ENCODE measurements around the gene TAF10. TPM values are rescaled to one million over a fixed set of nuclear protein-coding genes. Genes with fewer than 3 reads are reported as not detected.

TAF10 gene
- total and polyA plus RNA-seq, 4 experiments from 2014 or later = 116 to 367 (median 145) TPM

DNA sequence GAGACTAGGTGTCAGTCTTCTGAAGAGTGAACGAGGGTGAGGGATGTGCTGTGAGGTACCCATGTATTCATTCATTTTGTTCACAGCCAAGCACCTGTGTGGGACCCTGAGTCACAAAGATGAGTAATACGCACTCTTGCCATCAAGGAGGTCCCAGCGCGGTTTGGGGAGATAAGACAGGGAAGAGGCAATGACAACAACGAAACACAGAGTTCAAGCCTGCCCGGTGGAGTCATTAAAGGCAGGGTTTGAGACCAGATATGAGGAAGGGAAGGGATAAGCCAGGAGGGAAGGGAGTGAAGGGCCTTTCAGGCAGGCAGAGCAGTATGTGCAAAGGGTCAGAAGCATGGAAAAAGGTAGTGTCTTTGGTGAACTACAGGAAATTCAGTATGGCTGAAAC lies 39.0 kb upstream of the TAF10 start:
- ChIA-PET CTCF (ENCODE audit: partially characterized antibody) (interaction anchor here (1.9 to 3.1 kb wide), 4 partner anchors 17 to 47 kb away, joined by 6 to 17 read pairs (median 8); partner anchors contain the start of genes ILK and TAF10), POLR2A (ENCODE audit: partially characterized antibody) (interaction anchor here (1.4 to 4.5 kb wide), 5 partner anchors 22 to 39 kb away, joined by 3 to 20 read pairs (median 5); partner anchors contain the start of genes MRPL17, TAF10 and TPP1)
- H3K27ac Mint-ChIP-seq = no peak overlapping the region
- intact Hi-C loops (cut with micrococcal nuclease) = no loop called here
- no peaks in the 10 kb centered on the region for H3K9me3 ChIP-seq (ENCODE audit: control insufficient read depth in 1 of 2, low read length in 2 of 2)
- H3K4me3 Mint-ChIP-seq = no peak overlapping the region
- no peaks in the 10 kb centered on the region for H3K27me3 Mint-ChIP-seq
- no peak overlapping the region for H3K4me3 ChIP-seq (ENCODE audit: low read length in 2 of 2)
- H3K36me3 Mint-ChIP-seq = no peaks in the 10 kb centered on the region
- H3K27ac ChIP-seq (ENCODE audit: low read depth, low read length) = no peak overlapping the region
- peaks cover 0 to under 1% (median under 1%) of the 10 kb centered on the region in 4 donors for H3K4me1 Mint-ChIP-seq
- DNase-seq = no peak
- no peaks in the 10 kb centered on the region for H3K27me3 ChIP-seq (ENCODE audit: insufficient read depth, low read length)
- H3K4me1 ChIP-seq (ENCODE audit: insufficient read depth, low read length) = peaks cover 48% of the 10 kb centered on the region
- no peaks in the 10 kb centered on the region for H3K36me3 ChIP-seq (ENCODE audit: insufficient read depth, low read length)
- H3K9me3 Mint-ChIP-seq = no peaks in the 10 kb centered on the region

DNA sequence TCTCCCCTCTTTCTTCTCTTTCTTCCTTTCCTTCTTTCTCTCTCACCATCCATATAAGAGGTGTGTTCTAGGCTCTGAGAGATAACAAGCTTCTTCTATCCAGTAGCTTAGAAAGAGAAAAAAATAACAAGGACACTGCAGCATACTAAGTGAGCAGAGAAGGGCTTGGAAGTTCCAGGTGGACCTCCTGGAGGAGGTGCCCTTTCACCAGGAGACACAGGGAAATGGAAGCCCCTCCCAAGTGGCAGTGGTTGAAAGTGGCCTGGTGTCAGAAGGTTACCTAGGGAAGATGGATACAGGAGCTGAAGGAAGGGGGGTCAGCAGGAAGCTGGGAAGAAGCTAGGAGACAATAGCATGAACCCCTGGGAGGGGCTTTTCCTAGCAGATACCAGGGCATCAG lies 38.1 kb upstream of the TAF10 start:
- ChIA-PET CTCF (ENCODE audit: partially characterized antibody) (interaction anchor here (1.5 to 3.1 kb wide), 8 partner anchors 18 to 46 kb away, joined by 4 to 17 read pairs (median 7); partner anchors contain the start of genes ILK, MRPL17, TAF10 and TPP1), POLR2A (ENCODE audit: partially characterized antibody) (interaction anchor here (0.9 to 4.5 kb wide), 9 partner anchors 9 to 45 kb away, joined by 3 to 21 read pairs (median 7); partner anchors contain the start of genes MRPL17, TAF10 and TPP1)
- no peaks in the 10 kb centered on the region for H3K27me3 Mint-ChIP-seq
- Histone ChIP-seq H3K4me3 (ENCODE audit: low read length in 2 of 2) (no peak overlapping the region), H3K9me3 (ENCODE audit: control insufficient read depth in 1 of 2, low read length in 2 of 2) (no peaks in the 10 kb centered on the region), H3K27ac (ENCODE audit: low read depth, low read length) (no peak overlapping the region), H3K27me3 (ENCODE audit: insufficient read depth, low read length) (no peaks in the 10 kb centered on the region), H3K4me1 (ENCODE audit: insufficient read depth, low read length) (peaks cover 55% of the 10 kb centered on the region), H3K36me3 (ENCODE audit: insufficient read depth, low read length) (no peaks in the 10 kb centered on the region)
- intact Hi-C loops (cut with micrococcal nuclease) = no loop called here
- no peak overlapping the region for H3K4me3 Mint-ChIP-seq
- H3K4me1 Mint-ChIP-seq = peaks cover 0 to 9% (median 0%) of the 10 kb centered on the region in 4 donors
- no peaks in the 10 kb centered on the region for H3K36me3 Mint-ChIP-seq
- no peak for DNase-seq
- H3K9me3 Mint-ChIP-seq = no peaks in the 10 kb centered on the region
- H3K27ac Mint-ChIP-seq = no peak overlapping the region

DNA sequence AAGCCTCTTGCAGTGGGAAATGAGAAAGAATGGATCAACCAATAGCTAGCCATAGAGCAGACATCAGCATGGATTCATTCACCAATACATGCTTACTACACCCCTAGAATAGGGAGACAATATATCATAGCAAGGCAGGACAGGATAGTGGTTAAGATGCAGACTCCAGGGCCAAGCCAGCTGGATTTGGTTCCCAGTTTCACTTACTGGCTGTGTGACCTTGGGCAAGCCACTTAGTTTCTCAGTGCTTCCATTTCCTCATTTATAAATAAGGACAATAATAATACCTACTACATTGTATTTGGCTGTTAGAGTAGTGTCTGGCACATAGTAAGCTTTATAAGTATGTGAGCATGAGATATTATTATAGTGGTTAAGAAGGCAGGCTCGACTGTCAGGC lies 36.5 kb upstream of the TAF10 start:
- H3K4me1 ChIP-seq (ENCODE audit: insufficient read depth, low read length) = peaks cover 54% of the 10 kb centered on the region
- H3K27ac ChIP-seq (ENCODE audit: low read depth, low read length) = no peak overlapping the region
- no peak overlapping the region for H3K4me3 ChIP-seq (ENCODE audit: low read length in 2 of 2)
- Mint-ChIP-seq H3K4me3 (no peak overlapping the region), H3K9me3 (no peaks in the 10 kb centered on the region), H3K27me3 (no peaks in the 10 kb centered on the region), H3K4me1 (peaks cover 0 to 12% (median 0%) of the 10 kb centered on the region in 4 donors), H3K27ac (no peak overlapping the region), H3K36me3 (no peaks in the 10 kb centered on the region)
- no peaks in the 10 kb centered on the region for H3K36me3 ChIP-seq (ENCODE audit: insufficient read depth, low read length)
- DNase-seq = no peak
- ChIA-PET POLR2A (ENCODE audit: partially characterized antibody) (interaction anchor here (1.0 to 4.5 kb wide), 9 partner anchors 10 to 259 kb away, joined by 3 to 21 read pairs (median 7); partner anchors contain the start of genes TAF10 and TPP1), CTCF (ENCODE audit: partially characterized antibody) (interaction anchor here (0.9 to 3.1 kb wide), 11 partner anchors 11 to 117 kb away, joined by 3 to 17 read pairs (median 6); partner anchors contain the start of genes MRPL17, TAF10 and TPP1)
- no peaks in the 10 kb centered on the region for H3K9me3 ChIP-seq (ENCODE audit: control insufficient read depth in 1 of 2, low read length in 2 of 2)
- intact Hi-C loops (cut with micrococcal nuclease) = loop anchor here (1.0 kb wide), 1 partner anchor 29 kb away; the partner anchor contains the start of gene TPP1
- H3K27me3 ChIP-seq (ENCODE audit: insufficient read depth, low read length) = no peaks in the 10 kb centered on the region

GRCh38 chr11:6647836-6648235 lies 35.8 kb upstream of the TAF10 start:
- Histone ChIP-seq H3K27ac (ENCODE audit: low read depth, low read length) (peak overlapping the region; percentile 54), H3K4me1 (ENCODE audit: insufficient read depth, low read length) (peaks cover 47% of the 10 kb centered on the region), H3K36me3 (ENCODE audit: insufficient read depth, low read length) (no peaks in the 10 kb centered on the region), H3K4me3 (ENCODE audit: low read length in 2 of 2) (no peak overlapping the region), H3K9me3 (ENCODE audit: control insufficient read depth in 1 of 2, low read length in 2 of 2) (no peaks in the 10 kb centered on the region), H3K27me3 (ENCODE audit: insufficient read depth, low read length) (no peaks in the 10 kb centered on the region)
- Mint-ChIP-seq H3K27me3 (no peaks in the 10 kb centered on the region), H3K9me3 (no peaks in the 10 kb centered on the region), H3K36me3 (no peaks in the 10 kb centered on the region), H3K4me3 (no peak overlapping the region), H3K27ac (no peak overlapping the region), H3K4me1 (peaks cover 0 to 12% (median 0%) of the 10 kb centered on the region in 4 donors)
- intact Hi-C loops (cut with micrococcal nuclease) = loop anchor here (1.0 to 2.0 kb wide), 2 partner anchors 19 to 29 kb away; partner anchors contain the start of gene TPP1
- DNase-seq = no peak
- CTCF ChIA-PET (ENCODE audit: partially characterized antibody) = interaction anchor here (1.3 to 2.8 kb wide), 9 partner anchors 12 to 58 kb away, joined by 3 to 16 read pairs (median 12); partner anchors contain the start of genes MRPL17, TAF10 and TPP1
- POLR2A ChIA-PET (ENCODE audit: partially characterized antibody) = interaction anchor here (1.0 to 4.5 kb wide), 15 partner anchors 9 to 258 kb away, joined by 3 to 37 read pairs (median 8); partner anchors contain the start of genes ILK, MRPL17, TAF10 and TPP1

DNA sequence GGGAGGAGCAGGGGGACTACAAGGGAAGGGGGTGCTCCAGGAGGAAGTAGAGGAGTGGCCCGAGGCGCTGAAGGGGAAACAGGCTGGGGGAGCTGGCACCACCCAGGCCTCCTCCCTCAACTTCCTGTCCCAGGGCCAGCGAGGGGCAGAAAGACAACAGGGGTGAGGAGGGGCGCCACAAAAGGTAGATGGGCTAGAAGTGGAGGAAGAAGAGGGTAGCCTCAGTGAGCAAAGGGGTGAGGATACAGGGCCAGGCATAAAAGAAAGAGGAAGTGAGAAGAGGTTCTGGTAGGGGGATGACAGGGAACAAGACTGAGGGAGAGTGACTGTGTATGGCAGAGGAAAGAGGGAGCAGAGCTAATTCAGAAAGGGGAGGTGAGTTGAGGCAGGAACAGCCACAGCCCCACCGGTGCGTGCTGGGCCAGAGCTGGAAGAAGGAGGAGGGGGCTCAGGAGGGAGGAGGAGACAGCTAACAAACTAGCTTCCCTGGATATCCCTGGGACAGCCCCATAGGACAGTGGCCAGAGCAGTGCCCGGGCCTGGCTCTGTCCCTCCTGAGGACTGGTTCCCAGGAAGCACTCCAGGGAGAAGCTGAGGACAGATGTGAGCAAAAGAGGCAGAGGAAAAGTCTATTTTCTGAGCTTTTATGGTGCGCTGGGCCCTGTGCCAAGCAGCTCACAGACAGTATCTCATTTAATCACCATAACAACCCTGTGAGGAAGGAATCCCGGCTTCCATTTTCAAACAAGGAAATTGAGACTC lies 35.1 kb upstream of the TAF10 start:
- CTCF ChIA-PET (ENCODE audit: partially characterized antibody) = interaction anchor here (1.2 to 2.8 kb wide), 10 partner anchors 13 to 59 kb away, joined by 3 to 16 read pairs (median 5); partner anchors contain the start of genes MRPL17, TAF10 and TPP1
- no peak overlapping the region for H3K4me3 Mint-ChIP-seq
- H3K27me3 Mint-ChIP-seq = no peaks in the 10 kb centered on the region
- H3K4me3 ChIP-seq (ENCODE audit: low read length in 2 of 2) = peak overlapping the region; percentile 8 to 26
- POLR2A ChIA-PET (ENCODE audit: partially characterized antibody) = interaction anchor here (0.6 to 3.3 kb wide), 21 partner anchors 7 to 258 kb away, joined by 3 to 37 read pairs (median 7); partner anchors contain the start of genes ARFIP2, DCHS1, ILK and MRPL17
- H3K27ac ChIP-seq (ENCODE audit: low read depth, low read length) = peak overlapping the region; percentile 54
- H3K27ac Mint-ChIP-seq = no peak overlapping the region
- peak in 3 of 5 donors; percentile 22 to 31 (median 22) for DNase-seq
- H3K9me3 Mint-ChIP-seq = no peaks in the 10 kb centered on the region
- H3K36me3 Mint-ChIP-seq = no peaks in the 10 kb centered on the region
- H3K4me1 Mint-ChIP-seq = peaks cover 0 to 12% (median 0%) of the 10 kb centered on the region in 4 donors
- intact Hi-C loops (cut with micrococcal nuclease) = loop anchor here (2.0 kb wide), 1 partner anchor 20 kb away; no protein-coding TSS in a partner anchor
- H3K27me3 ChIP-seq (ENCODE audit: insufficient read depth, low read length) = no peaks in the 10 kb centered on the region
- peaks cover 44% of the 10 kb centered on the region for H3K4me1 ChIP-seq (ENCODE audit: insufficient read depth, low read length)
- H3K36me3 ChIP-seq (ENCODE audit: insufficient read depth, low read length) = no peaks in the 10 kb centered on the region
- H3K9me3 ChIP-seq (ENCODE audit: control insufficient read depth in 1 of 2, low read length in 2 of 2) = no peaks in the 10 kb centered on the region

- no peak overlapping the region for H3K27ac Mint-ChIP-seq
- Histone ChIP-seq H3K27ac (ENCODE audit: low read depth, low read length) (peak overlapping the region; percentile 54), H3K36me3 (ENCODE audit: insufficient read depth, low read length) (no peaks in the 10 kb centered on the region), H3K27me3 (ENCODE audit: insufficient read depth, low read length) (no peaks in the 10 kb centered on the region), H3K4me1 (ENCODE audit: insufficient read depth, low read length) (peaks cover 44% of the 10 kb centered on the region), H3K9me3 (ENCODE audit: control insufficient read depth in 1 of 2, low read length in 2 of 2) (no peaks in the 10 kb centered on the region), H3K4me3 (ENCODE audit: low read length in 2 of 2) (peak overlapping the region; percentile 8 to 26)
- no peaks in the 10 kb centered on the region for H3K36me3 Mint-ChIP-seq
- ChIA-PET CTCF (ENCODE audit: partially characterized antibody) (interaction anchor here (1.2 to 2.8 kb wide), 10 partner anchors 13 to 60 kb away, joined by 3 to 16 read pairs (median 5); partner anchors contain the start of genes MRPL17, TAF10 and TPP1), POLR2A (ENCODE audit: partially characterized antibody) (interaction anchor here (0.6 to 3.3 kb wide), 19 partner anchors 8 to 165 kb away, joined by 3 to 37 read pairs (median 7); partner anchors contain the start of genes ARFIP2, DCHS1, ILK and MRPL17)
- DNase-seq = no peak
- H3K4me1 Mint-ChIP-seq = peaks cover 0 to 12% (median 0%) of the 10 kb centered on the region in 4 donors
- H3K27me3 Mint-ChIP-seq = no peaks in the 10 kb centered on the region
- intact Hi-C loops (cut with micrococcal nuclease) = loop anchor here (2.0 kb wide), 1 partner anchor 20 kb away; no protein-coding TSS in a partner anchor
- H3K9me3 Mint-ChIP-seq = no peaks in the 10 kb centered on the region
- no peak overlapping the region for H3K4me3 Mint-ChIP-seq
These were observed 34.5 kb upstream of the TAF10 start for GRCh38 chr11:6646576-6646917.
